ENCODE measurements around the gene SLIT3. TPM values are rescaled to one million over a fixed set of nuclear protein-coding genes. Genes with fewer than 3 reads are reported as not detected.

SLIT3 gene
- total and polyA plus RNA-seq, 10 of the 15 experiments (the other 5 are each of a cell fraction or from before 2014, with no cell fraction given): 0.05 TPM; not detected in 9

GRCh38 chr5:169051351-169051750 is 249.6 kb downstream of the SLIT3 start:
- intact Hi-C loops (cut with micrococcal nuclease; ENCODE audit: unreplicated experiment): no loop called here
- FAIRE-seq (no peak), ATAC-seq (no peak), DNase-seq (ENCODE audit: low read depth, low spot score) (no peak)
- H3K79me2 ChIP-seq (ENCODE audit: control insufficient read depth, insufficient read depth, low read length): no peaks in the 10 kb centered on the region
- H3K4me2 ChIP-seq (ENCODE audit: control insufficient read depth, insufficient read depth): no peak overlapping the region
- ChIA-PET CTCF (no interaction called here), SMC1A (ENCODE audit: uncharacterized antibody, unreplicated experiment) (no interaction called here), RAD21 (ENCODE audit: unreplicated experiment) (no interaction called here), POLR2A (no interaction called here)
- peaks cover 2% of the 10 kb centered on the region in 2 experiments; a peak in 2 of 4 replicates for H3K27me3 ChIP-seq (replicated peaks in 1 of 2; ENCODE audit: control insufficient read depth in 2 of 2, insufficient read depth in 2 of 2, low read length in 1 of 2)
- H3K9ac ChIP-seq (ENCODE audit: control insufficient read depth, insufficient read depth, low read length): no peak overlapping the region
- no peak overlapping the region for H3K4me3 ChIP-seq
- no peaks in the 10 kb centered on the region for H3K36me3 ChIP-seq (ENCODE audit: control insufficient read depth in 2 of 2, insufficient read depth in 2 of 2, low read length in 1 of 2)
- no peak overlapping the region for H3K27ac ChIP-seq (ENCODE audit: control insufficient read depth, insufficient read depth)
- no peaks in the 10 kb centered on the region for H3K9me3 ChIP-seq (replicated peaks; ENCODE audit: control insufficient read depth, insufficient read depth, low read length)
- in situ Hi-C loops (cut with MboI): no loop called here
- no peaks in the 10 kb centered on the region for H4K20me1 ChIP-seq (ENCODE audit: control insufficient read depth, insufficient read depth)
- no TSS peak for BruUV-seq (replicated peaks)
- TF ChIP-seq PBX3 (IDR thresholded peaks at IDR 0.05; ENCODE audit: insufficient replicate concordance, low read depth, low read length) (no peak), PRDM15 (CRISPR knock-in tag; IDR thresholded peaks at IDR 0.05) (no peak), ZBED1 (IDR thresholded peaks at IDR 0.05; ENCODE audit: borderline replicate concordance) (no peak), POLR2AphosphoS5 (IDR thresholded peaks at IDR 0.05; ENCODE audit: low read length) (no peak), PAX8 (IDR thresholded peaks at IDR 0.05) (no peak), NFYB (IDR thresholded peaks at IDR 0.05; ENCODE audit: insufficient read depth, low read depth, low read length) (no peak)
- H3K4me1 ChIP-seq (ENCODE audit: control insufficient read depth, insufficient read depth, low read length): no peaks in the 10 kb centered on the region
- H2AFZ ChIP-seq (ENCODE audit: control insufficient read depth, low read depth, low read length): no peak overlapping the region
